SK-N-MC (cell line): ENCODE results near the gene MARK3.

ENCODE experiments used
- EZH2 ChIP-seq: fragments of 200-600 bp; sonication (generic); IDR thresholded peaks from one replicate; pipeline ENCODE4 v1.6.1; 2017; ENCODE audit warnings: antibody characterized with exemption
- FOXP2 ChIP-seq: optimal IDR thresholded peaks from 2 replicates; pipeline ENCODE3; 2011; ENCODE audit warnings: mild to moderate bottlenecking, moderate library complexity; ENCODE audit not compliant: insufficient read depth; ENCODE audit errors: extremely low read length, control extremely low read depth

- no peak for TF ChIP-seq EZH2
- TF ChIP-seq FOXP2 = no peak
Measured at GRCh38 chr14:103384450-103385151, 614 bp upstream of the MARK3 start.
